ENCODE data around the gene TTLL3.

TTLL3 gene

GRCh38 chr3:9818666-9819335 is 8.7 kb downstream of the TTLL3 start:
- no peak overlapping the region for H3K4me3 ChIP-seq (ENCODE audit: low read depth, low read length)
- no peaks in the 10 kb centered on the region for H3K27me3 ChIP-seq (ENCODE audit: control insufficient read depth, insufficient read depth, low read length)
- no peak overlapping the region for H3K4me2 ChIP-seq (ENCODE audit: low read length)
- TF ChIP-seq CTCF (IDR thresholded peaks at IDR 0.05) = no peak
- H3K36me3 ChIP-seq (ENCODE audit: control insufficient read depth, insufficient read depth, low read length) = no peaks in the 10 kb centered on the region
- no peaks in the 10 kb centered on the region for H3K79me2 ChIP-seq
- no peak overlapping the region for H3K27ac ChIP-seq
- no peak overlapping the region for H2AFZ ChIP-seq
- no peak overlapping the region for H3K9ac ChIP-seq
- no peaks in the 10 kb centered on the region for H3K9me3 ChIP-seq (ENCODE audit: control insufficient read depth, low read length)
- H3K4me1 ChIP-seq = no peaks in the 10 kb centered on the region

GRCh38 chr3:9820543-9820942 is 10.5 kb downstream of the TTLL3 start:
- Histone ChIP-seq H3K4me1 (no peaks in the 10 kb centered on the region), H2AFZ (no peak overlapping the region), H3K79me2 (no peaks in the 10 kb centered on the region), H3K9ac (no peak overlapping the region), H3K4me3 (ENCODE audit: low read depth, low read length) (no peak overlapping the region), H3K27me3 (ENCODE audit: control insufficient read depth, insufficient read depth, low read length) (no peaks in the 10 kb centered on the region), H3K9me3 (ENCODE audit: control insufficient read depth, low read length) (no peaks in the 10 kb centered on the region), H3K4me2 (ENCODE audit: low read length) (no peak overlapping the region), H3K36me3 (ENCODE audit: control insufficient read depth, insufficient read depth, low read length) (no peaks in the 10 kb centered on the region), H3K27ac (no peak overlapping the region)
- TF ChIP-seq CTCF (IDR thresholded peaks at IDR 0.05) = no peak

- Histone ChIP-seq H3K9me3 (ENCODE audit: control insufficient read depth, low read length) (no peaks in the 10 kb centered on the region), H2AFZ (no peak overlapping the region), H3K36me3 (ENCODE audit: control insufficient read depth, insufficient read depth, low read length) (no peaks in the 10 kb centered on the region), H3K79me2 (no peaks in the 10 kb centered on the region), H3K4me3 (ENCODE audit: low read depth, low read length) (no peak overlapping the region), H3K4me2 (ENCODE audit: low read length) (no peak overlapping the region), H3K4me1 (no peaks in the 10 kb centered on the region), H3K9ac (no peak overlapping the region), H3K27ac (no peak overlapping the region), H3K27me3 (ENCODE audit: control insufficient read depth, insufficient read depth, low read length) (no peaks in the 10 kb centered on the region)
- no peak for TF ChIP-seq CTCF (IDR thresholded peaks at IDR 0.05)
These were observed 10.9 kb downstream of the TTLL3 start for GRCh38 chr3:9820946-9821345.

GRCh38 chr3:9825451-9826040 is 15.5 kb downstream of the TTLL3 start:
- no peaks in the 10 kb centered on the region for H3K79me2 ChIP-seq
- no peak overlapping the region for H3K4me3 ChIP-seq (ENCODE audit: low read depth, low read length)
- H2AFZ ChIP-seq = no peak overlapping the region
- H3K27me3 ChIP-seq (ENCODE audit: control insufficient read depth, insufficient read depth, low read length) = no peaks in the 10 kb centered on the region
- no peaks in the 10 kb centered on the region for H3K36me3 ChIP-seq (ENCODE audit: control insufficient read depth, insufficient read depth, low read length)
- H3K27ac ChIP-seq = no peak overlapping the region
- no peak overlapping the region for H3K9ac ChIP-seq
- no peaks in the 10 kb centered on the region for H3K9me3 ChIP-seq (ENCODE audit: control insufficient read depth, low read length)
- TF ChIP-seq CTCF (IDR thresholded peaks at IDR 0.05) = no peak
- no peaks in the 10 kb centered on the region for H3K4me1 ChIP-seq
- no peak overlapping the region for H3K4me2 ChIP-seq (ENCODE audit: low read length)

Data from parathyroid adenoma (tissue), 2 donors.